HL-60 (cell line): ENCODE data around the gene COX4I1.

Experiments used
- DNase-seq, 2 experiments: peaks; one replicate each; pipeline ENCODE4 v3.0.0-alpha.2; 2010 to 2020; ENCODE audit warnings: low read depth in 1 of 2, low spot score in 1 of 2
- H3K27ac ChIP-seq: fragments of 250-450 bp; sonication (Bioruptor Pico); replicated peaks from 2 replicates; pipeline ENCODE4 v1.5.1; 2020; ENCODE audit warnings: mild to moderate bottlenecking, moderate library complexity
- H3K27me3 ChIP-seq: fragments of 250-450 bp; sonication (Bioruptor Pico); 2 replicates; pipeline ENCODE4 v1.5.1; 2021; ENCODE audit warnings: mild to moderate bottlenecking, moderate library complexity; ENCODE audit not compliant: insufficient read depth, poor library complexity, severe bottlenecking
- H3K4me3 ChIP-seq: replicated peaks from 2 replicates; pipeline ENCODE4 v1.5.1; 2011; ENCODE audit warnings: mild to moderate bottlenecking, control low read depth, low read length; ENCODE audit not compliant: insufficient read depth
- CTCF ChIP-seq: IDR thresholded peaks from one replicate; pipeline ENCODE4 v1.5.1; 2011; ENCODE audit warnings: low read length, control low read depth, inconsistent platforms; ENCODE audit not compliant: insufficient read depth
- GABPA ChIP-seq: IDR thresholded peaks from 2 replicates; pipeline ENCODE4 v1.6.1; 2012; ENCODE audit warnings: low read depth
- POLR2AphosphoS5 ChIP-seq: IDR thresholded peaks from 2 replicates; pipeline ENCODE4 v1.6.1; 2012; ENCODE audit warnings: low read depth
- SPI1 ChIP-seq: IDR thresholded peaks from 2 replicates; pipeline ENCODE4 v1.6.1; 2012; ENCODE audit warnings: low read depth, mild to moderate bottlenecking, borderline replicate concordance
- TF ChIP-seq, protein P1 (sequence below): IDR thresholded peaks from 2 replicates; pipeline ENCODE4 v1.6.1; 2012; ENCODE audit warnings: low read depth; ENCODE audit not compliant: insufficient replicate concordance

COX4I1 gene

GRCh38 chr16:85750827-85751697 lies 48.4 kb upstream of the COX4I1 start, which contains the start of gene C16orf74:
TSS of gene C16orf74 (minus strand) at chr16:85751096. CDS start at chr16:85735217, 15,879 bp downstream.
- Histone ChIP-seq H3K27ac (no peak within 1 kb of the TSS), H3K4me3 (peak within 1 kb of the TSS; percentile 43), H3K27me3 (no peaks in the 10 kb centered on the region)
- TF ChIP-seq, protein P1, sequence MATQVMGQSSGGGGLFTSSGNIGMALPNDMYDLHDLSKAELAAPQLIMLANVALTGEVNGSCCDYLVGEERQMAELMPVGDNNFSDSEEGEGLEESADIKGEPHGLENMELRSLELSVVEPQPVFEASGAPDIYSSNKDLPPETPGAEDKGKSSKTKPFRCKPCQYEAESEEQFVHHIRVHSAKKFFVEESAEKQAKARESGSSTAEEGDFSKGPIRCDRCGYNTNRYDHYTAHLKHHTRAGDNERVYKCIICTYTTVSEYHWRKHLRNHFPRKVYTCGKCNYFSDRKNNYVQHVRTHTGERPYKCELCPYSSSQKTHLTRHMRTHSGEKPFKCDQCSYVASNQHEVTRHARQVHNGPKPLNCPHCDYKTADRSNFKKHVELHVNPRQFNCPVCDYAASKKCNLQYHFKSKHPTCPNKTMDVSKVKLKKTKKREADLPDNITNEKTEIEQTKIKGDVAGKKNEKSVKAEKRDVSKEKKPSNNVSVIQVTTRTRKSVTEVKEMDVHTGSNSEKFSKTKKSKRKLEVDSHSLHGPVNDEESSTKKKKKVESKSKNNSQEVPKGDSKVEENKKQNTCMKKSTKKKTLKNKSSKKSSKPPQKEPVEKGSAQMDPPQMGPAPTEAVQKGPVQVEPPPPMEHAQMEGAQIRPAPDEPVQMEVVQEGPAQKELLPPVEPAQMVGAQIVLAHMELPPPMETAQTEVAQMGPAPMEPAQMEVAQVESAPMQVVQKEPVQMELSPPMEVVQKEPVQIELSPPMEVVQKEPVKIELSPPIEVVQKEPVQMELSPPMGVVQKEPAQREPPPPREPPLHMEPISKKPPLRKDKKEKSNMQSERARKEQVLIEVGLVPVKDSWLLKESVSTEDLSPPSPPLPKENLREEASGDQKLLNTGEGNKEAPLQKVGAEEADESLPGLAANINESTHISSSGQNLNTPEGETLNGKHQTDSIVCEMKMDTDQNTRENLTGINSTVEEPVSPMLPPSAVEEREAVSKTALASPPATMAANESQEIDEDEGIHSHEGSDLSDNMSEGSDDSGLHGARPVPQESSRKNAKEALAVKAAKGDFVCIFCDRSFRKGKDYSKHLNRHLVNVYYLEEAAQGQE = no peak
- no peak for TF ChIP-seq SPI1
- no peak for TF ChIP-seq GABPA
- TF ChIP-seq POLR2AphosphoS5 = no peak
- no peak for TF ChIP-seq CTCF
- no peak for DNase-seq

GRCh38 chr16:85751698-85752501 lies 47.6 kb upstream of the COX4I1 start:
- no peak overlapping the region for H3K4me3 ChIP-seq
- DNase-seq = no peak
- H3K27me3 ChIP-seq = no peaks in the 10 kb centered on the region
- H3K27ac ChIP-seq = no peak overlapping the region
- TF ChIP-seq SPI1 = no peak
- TF ChIP-seq GABPA = no peak
- no peak for TF ChIP-seq POLR2AphosphoS5
- no peak for TF ChIP-seq CTCF
- TF ChIP-seq, protein P1 = no peak

DNA sequence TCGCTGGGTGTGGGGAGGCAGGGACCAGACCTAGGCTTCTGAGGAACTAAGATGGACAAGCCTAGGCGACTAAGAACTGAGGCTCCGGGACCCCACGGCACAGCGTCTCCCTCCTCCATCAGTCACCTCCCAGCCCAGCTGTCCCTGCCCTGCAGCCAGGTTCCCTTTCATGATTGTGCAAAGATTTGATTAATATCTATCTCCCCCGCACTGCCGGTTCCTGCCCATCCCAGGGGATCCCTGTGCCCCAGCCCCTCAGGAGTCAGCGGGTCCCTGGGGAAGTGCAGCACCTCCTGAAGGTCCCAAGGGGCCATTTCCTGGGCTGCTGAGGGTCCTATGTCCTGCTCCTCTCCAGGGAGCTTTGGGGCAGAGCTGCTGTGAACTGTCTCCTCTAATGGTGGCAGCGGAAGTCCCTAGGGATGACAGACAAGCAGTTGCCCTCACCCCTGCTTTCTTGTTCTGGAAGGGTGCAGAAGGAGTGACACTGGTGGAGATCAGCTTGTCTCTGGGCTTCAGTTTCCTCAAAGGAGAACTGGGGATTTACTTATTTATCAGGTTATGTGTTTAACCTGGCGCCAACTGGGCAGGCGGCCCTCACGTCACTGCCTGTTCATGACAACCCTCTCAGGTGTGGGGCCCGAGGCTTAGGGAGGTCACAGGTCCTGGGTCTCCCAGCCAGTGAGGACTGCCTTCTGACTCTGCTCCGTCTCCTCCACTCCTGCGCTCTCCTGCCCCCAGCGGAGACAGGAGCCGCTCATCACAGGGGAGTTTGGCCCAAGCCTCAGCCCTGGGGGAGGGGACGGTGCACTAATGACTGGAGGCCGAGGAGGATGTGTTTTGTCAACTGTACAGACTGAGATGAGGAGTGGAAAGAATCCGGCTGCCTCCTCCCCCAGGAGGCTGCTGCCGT lies 46.7 kb upstream of the COX4I1 start:
- Histone ChIP-seq H3K27ac (no peak overlapping the region), H3K27me3 (no peaks in the 10 kb centered on the region), H3K4me3 (no peak overlapping the region)
- no peak for DNase-seq
- TF ChIP-seq GABPA = no peak
- TF ChIP-seq SPI1 = no peak
- TF ChIP-seq POLR2AphosphoS5 = no peak
- TF ChIP-seq, protein P1 = no peak
- no peak for TF ChIP-seq CTCF
